Ascending aorta (tissue), 2 donors: ENCODE measurements around the gene AKAP14. TPM values are rescaled to one million over a fixed set of nuclear protein-coding genes. Genes with fewer than 3 reads are reported as not detected.
A peak's percentile ranks its signal among the peaks of the same experiment; 100 is the strongest.

ENCODE experiments used
- DNase-seq, 2 donors: peaks; one replicate each; pipeline ENCODE4 v3.0.0-alpha.2; 2019; ENCODE audit warnings: low spot score in 2 of 2
- H3K27ac ChIP-seq, 2 donors: fragments of 200-600 bp; sonication (generic); one replicate each; pipeline ENCODE4 v1.5.1; 2016 to 2017; ENCODE audit warnings: mild to moderate bottlenecking in 1 of 2
- H3K27me3 ChIP-seq: fragments of 200-600 bp; sonication (generic); one replicate; pipeline ENCODE4 v1.5.1; 2017
- H3K36me3 ChIP-seq, 2 donors: fragments of 200-600 bp; sonication (generic); one replicate each; pipeline ENCODE4 v1.5.1; 2016
- H3K4me1 ChIP-seq, 2 donors: fragments of 200-600 bp; sonication (generic); one replicate each; pipeline ENCODE4 v1.5.1; 2016 to 2017; ENCODE audit warnings: mild to moderate bottlenecking in 1 of 2
- H3K4me3 ChIP-seq, 2 donors: fragments of 200-600 bp; sonication (generic); one replicate each; pipeline ENCODE4 v1.5.1; 2016 to 2017; ENCODE audit warnings: mild to moderate bottlenecking in 1 of 2
- H3K9me3 ChIP-seq, 2 donors: fragments of 200-600 bp; sonication (generic); one replicate each; pipeline ENCODE4 v1.5.1; 2016
- CTCF ChIP-seq, 3 experiments: fragments of 200-600 bp in 2 of 3; fragments of 450-650 bp in 1 of 3; sonication (generic) in 2 of 3; IDR thresholded peaks; one replicate each; pipeline ENCODE4 v1.5.1; 2016 to 2019; ENCODE audit warnings: antibody characterized with exemption in 3 of 3, mild to moderate bottlenecking in 1 of 3, moderate library complexity in 1 of 3
- intact Hi-C: fragments of 100-400 bp; cut with DNase I; formaldehyde crosslinking; loops from one replicate; pipeline ENCODE4 v1.15.1; 2023
- total RNA-seq: library from RNA; depleted of rRNA; stranded (reverse); fragments of >200 nt; gene quantifications from one replicate; pipeline ENCODE4 v1.1.0, GENCODE V29; 2016

The AKAP14 gene
- total RNA-seq, 1 donor from 2014 or later, result not detected

- H3K4me1 ChIP-seq, result peaks cover 0 to 5% of the 10 kb centered on the region in 2 donors
- peaks cover 0 to 3% of the 10 kb centered on the region in 2 donors for H3K36me3 ChIP-seq
- H3K27me3 ChIP-seq, result no peaks in the 10 kb centered on the region
- peak within 1 kb of the TSS; percentile 54 to 66 for H3K4me3 ChIP-seq
- H3K27ac ChIP-seq, result peak within 1 kb of the TSS; percentile 90 to 93
- intact Hi-C loops, result loop anchor here (1.0 to 10.0 kb wide), 6 partner anchors 18 to 691 kb away; partner anchors contain the start of genes CUL4B, NKAP, PGRMC1 and RPL39
- TF ChIP-seq CTCF (IDR thresholded peaks at IDR 0.05), result no peak
- DNase-seq, result peak; percentile 31 to 89
- H3K9me3 ChIP-seq, result no peaks in the 10 kb centered on the region
Measured at GRCh38 chrX:119871599-119872395, 23.9 kb upstream of the AKAP14 start, which contains the start of the genes NDUFA1 and RNF113A. Gene NDUFA1 (plus strand): TSS chrX:119871832. CDS start chrX:119871912, 80 bp downstream. Gene RNF113A (minus strand): TSS chrX:119871733. CDS start chrX:119871613, 120 bp downstream.

- intact Hi-C loops, result loop anchor here (10.0 kb wide), 1 partner anchor 644 kb away; the partner anchor contains the start of gene PGRMC1
- H3K4me3 ChIP-seq, result no peak overlapping the region
- H3K27ac ChIP-seq, result no peak overlapping the region
- TF ChIP-seq CTCF (IDR thresholded peaks at IDR 0.05), result no peak
- no peaks in the 10 kb centered on the region for H3K27me3 ChIP-seq
- H3K9me3 ChIP-seq, result no peaks in the 10 kb centered on the region
- H3K36me3 ChIP-seq, result peaks cover 0 to 12% of the 10 kb centered on the region in 2 donors
- DNase-seq, result no peak
- no peaks in the 10 kb centered on the region for H3K4me1 ChIP-seq
Measured at GRCh38 chrX:119878740-119879139, 17.0 kb upstream of the AKAP14 start.

- Histone ChIP-seq H3K27ac (no peak overlapping the region), H3K9me3 (no peaks in the 10 kb centered on the region), H3K4me3 (no peak overlapping the region), H3K27me3 (no peaks in the 10 kb centered on the region), H3K36me3 (peaks cover 0 to 12% of the 10 kb centered on the region in 2 donors), H3K4me1 (no peaks in the 10 kb centered on the region)
- intact Hi-C loops, result no loop called here
- DNase-seq, result no peak
- TF ChIP-seq CTCF (IDR thresholded peaks at IDR 0.05), result no peak
Measured at GRCh38 chrX:119880076-119880475, 15.6 kb upstream of the AKAP14 start.

GRCh38 chrX:119880552-119881437 lies 14.9 kb upstream of the AKAP14 start:
- TF ChIP-seq CTCF (IDR thresholded peaks at IDR 0.05), result peak in 2 of 3 experiments; percentile 24 to 46
- intact Hi-C loops, result no loop called here
- no peaks in the 10 kb centered on the region for H3K4me1 ChIP-seq
- H3K27me3 ChIP-seq, result no peaks in the 10 kb centered on the region
- no peak for DNase-seq
- no peak overlapping the region for H3K27ac ChIP-seq
- H3K9me3 ChIP-seq, result no peaks in the 10 kb centered on the region
- no peak overlapping the region for H3K4me3 ChIP-seq
- peaks cover 0 to 12% of the 10 kb centered on the region in 2 donors for H3K36me3 ChIP-seq

- Histone ChIP-seq H3K36me3 (no peaks in the 10 kb centered on the region), H3K9me3 (no peaks in the 10 kb centered on the region), H3K4me1 (no peaks in the 10 kb centered on the region), H3K4me3 (no peak overlapping the region), H3K27me3 (no peaks in the 10 kb centered on the region), H3K27ac (no peak overlapping the region)
- no peak for TF ChIP-seq CTCF (IDR thresholded peaks at IDR 0.05)
- DNase-seq, result no peak
- intact Hi-C loops, result no loop called here
Measured at GRCh38 chrX:119885554-119886428, 9.9 kb upstream of the AKAP14 start.
